ENCODE results near the gene GPATCH1. TPM values are rescaled to one million over a fixed set of nuclear protein-coding genes. Genes with fewer than 3 reads are reported as not detected.

GPATCH1 gene
- total RNA-seq, 1 donor from 2014 or later, result 9.6 TPM

DNA sequence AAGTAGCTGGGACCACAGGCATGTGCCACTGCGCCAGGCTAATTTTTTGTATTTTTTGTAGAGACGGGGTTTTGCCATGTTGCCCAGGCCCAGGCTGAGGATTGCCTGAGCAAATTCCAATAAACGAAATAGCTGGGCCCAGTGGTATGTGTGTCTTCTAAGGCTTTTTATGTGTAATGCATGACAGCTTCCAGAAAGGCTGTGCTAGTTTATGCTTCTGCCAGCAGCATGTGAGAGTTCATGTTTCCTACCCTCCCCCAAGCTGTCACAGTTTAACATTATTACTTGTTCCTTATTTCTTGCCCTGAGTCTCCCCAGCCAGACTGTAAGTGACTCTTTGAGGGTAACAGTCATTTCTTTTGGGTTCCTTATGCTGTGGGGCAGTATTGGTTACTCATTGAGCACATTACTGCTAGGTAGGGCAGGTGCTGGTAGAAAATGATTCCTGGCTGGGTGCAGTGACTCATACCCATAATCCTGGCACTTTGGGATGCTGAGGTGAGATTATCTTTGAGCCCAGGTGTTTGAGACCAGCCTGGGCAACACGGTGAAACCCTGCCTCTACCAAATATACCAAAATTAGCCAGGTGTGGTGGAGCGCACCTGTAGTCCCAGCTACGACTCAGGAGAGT lies 13.6 kb downstream of the GPATCH1 start:
- peaks cover 0 to 83% of the 10 kb centered on the region in 2 donors for H3K36me3 ChIP-seq
- H3K4me3 ChIP-seq, result no peak overlapping the region
- H3K4me1 ChIP-seq, result no peaks in the 10 kb centered on the region
- TF ChIP-seq CTCF (IDR thresholded peaks at IDR 0.05) (no peak), POLR2AphosphoS5 (IDR thresholded peaks at IDR 0.05; ENCODE audit: insufficient read depth in 1 of 2, low read depth in 1 of 2) (no peak), POLR2A (IDR thresholded peaks at IDR 0.05) (no peak)
- DNase-seq (ENCODE audit: extremely low spot score in 2 of 2), result no peak
- H3K9me3 ChIP-seq, result no peaks in the 10 kb centered on the region
- intact Hi-C loops (cut with DNase I), result no loop called here
- no peaks in the 10 kb centered on the region for H3K27me3 ChIP-seq
- H3K27ac ChIP-seq, result no peak overlapping the region

DNA sequence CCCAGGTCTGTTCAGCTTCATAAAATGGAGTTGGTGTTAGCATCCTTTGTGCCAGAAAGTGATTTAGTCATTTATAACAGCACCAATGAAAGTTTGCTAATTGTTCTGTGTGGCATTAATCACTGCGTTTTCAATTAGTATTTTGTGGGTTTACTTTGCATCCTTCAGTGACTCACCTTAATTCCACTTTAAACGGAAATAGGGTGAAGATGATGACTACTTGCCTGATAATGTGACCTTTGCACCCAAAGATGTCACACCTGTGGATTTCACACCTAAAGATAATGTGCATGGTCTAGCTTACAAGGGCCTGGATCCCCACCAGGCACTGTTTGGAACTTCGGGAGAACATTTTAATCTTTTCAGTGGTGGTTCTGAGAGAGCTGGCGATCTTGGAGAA lies 15.0 kb downstream of the GPATCH1 start:
- Histone ChIP-seq H3K27ac (no peak overlapping the region), H3K27me3 (no peaks in the 10 kb centered on the region), H3K4me1 (no peaks in the 10 kb centered on the region), H3K9me3 (no peaks in the 10 kb centered on the region), H3K4me3 (no peak overlapping the region), H3K36me3 (peaks cover 0 to 80% of the 10 kb centered on the region in 2 donors)
- no peak for DNase-seq (ENCODE audit: extremely low spot score in 2 of 2)
- TF ChIP-seq POLR2AphosphoS5 (IDR thresholded peaks at IDR 0.05; ENCODE audit: insufficient read depth in 1 of 2, low read depth in 1 of 2) (no peak), POLR2A (IDR thresholded peaks at IDR 0.05) (no peak), CTCF (IDR thresholded peaks at IDR 0.05) (no peak)
- intact Hi-C loops (cut with DNase I), result no loop called here

- intact Hi-C loops (cut with DNase I), result no loop called here
- peaks cover 0 to 84% of the 10 kb centered on the region in 2 donors for H3K36me3 ChIP-seq
- no peaks in the 10 kb centered on the region for H3K27me3 ChIP-seq
- H3K9me3 ChIP-seq, result no peaks in the 10 kb centered on the region
- H3K27ac ChIP-seq, result no peak overlapping the region
- no peak for DNase-seq (ENCODE audit: extremely low spot score in 2 of 2)
- TF ChIP-seq POLR2AphosphoS5 (IDR thresholded peaks at IDR 0.05; ENCODE audit: insufficient read depth in 1 of 2, low read depth in 1 of 2) (no peak), POLR2A (IDR thresholded peaks at IDR 0.05) (no peak), CTCF (IDR thresholded peaks at IDR 0.05) (no peak)
- H3K4me3 ChIP-seq, result no peak overlapping the region
- no peaks in the 10 kb centered on the region for H3K4me1 ChIP-seq
Observed at GRCh38 chr19:33098055-33098534, 17.1 kb downstream of the GPATCH1 start.

GRCh38 chr19:33100894-33101644 lies 20.1 kb downstream of the GPATCH1 start:
- Histone ChIP-seq H3K4me1 (no peaks in the 10 kb centered on the region), H3K4me3 (no peak overlapping the region), H3K9me3 (no peaks in the 10 kb centered on the region), H3K27ac (no peak overlapping the region), H3K36me3 (peaks cover 0 to 69% of the 10 kb centered on the region in 2 donors), H3K27me3 (no peaks in the 10 kb centered on the region)
- TF ChIP-seq POLR2A (IDR thresholded peaks at IDR 0.05), result no peak
- no peak for TF ChIP-seq CTCF (IDR thresholded peaks at IDR 0.05)
- no peak for TF ChIP-seq POLR2AphosphoS5 (IDR thresholded peaks at IDR 0.05; ENCODE audit: insufficient read depth in 1 of 2, low read depth in 1 of 2)
- no peak for DNase-seq (ENCODE audit: extremely low spot score in 2 of 2)
- intact Hi-C loops (cut with DNase I), result no loop called here

GRCh38 chr19:33102893-33103292 lies 21.9 kb downstream of the GPATCH1 start:
- Histone ChIP-seq H3K4me1 (no peaks in the 10 kb centered on the region), H3K36me3 (peaks cover 0 to 66% of the 10 kb centered on the region in 2 donors), H3K27ac (no peak overlapping the region), H3K27me3 (no peaks in the 10 kb centered on the region), H3K4me3 (no peak overlapping the region), H3K9me3 (no peaks in the 10 kb centered on the region)
- intact Hi-C loops (cut with DNase I), result no loop called here
- TF ChIP-seq POLR2AphosphoS5 (IDR thresholded peaks at IDR 0.05; ENCODE audit: insufficient read depth in 1 of 2, low read depth in 1 of 2) (no peak), CTCF (IDR thresholded peaks at IDR 0.05) (no peak)
- no peak for DNase-seq (ENCODE audit: extremely low spot score in 2 of 2)
